NCI-H2107 treated with DMSO at 0.1 percent for 48 hours (cell line): ENCODE results near the gene NFIX.

ENCODE experiments used
- DNase-seq: peaks from one replicate; lab custom pipeline; 2025; ENCODE audit not compliant: unreplicated experiment; lab: John Stamatoyannopoulos, UW

NFIX gene

GRCh38 chr19:13034636-13035035 is 39.4 kb downstream of the NFIX start:
- DNase-seq: no peak

- no peak for DNase-seq
Observed at GRCh38 chr19:13035820-13036365, 40.6 kb downstream of the NFIX start.

DNA sequence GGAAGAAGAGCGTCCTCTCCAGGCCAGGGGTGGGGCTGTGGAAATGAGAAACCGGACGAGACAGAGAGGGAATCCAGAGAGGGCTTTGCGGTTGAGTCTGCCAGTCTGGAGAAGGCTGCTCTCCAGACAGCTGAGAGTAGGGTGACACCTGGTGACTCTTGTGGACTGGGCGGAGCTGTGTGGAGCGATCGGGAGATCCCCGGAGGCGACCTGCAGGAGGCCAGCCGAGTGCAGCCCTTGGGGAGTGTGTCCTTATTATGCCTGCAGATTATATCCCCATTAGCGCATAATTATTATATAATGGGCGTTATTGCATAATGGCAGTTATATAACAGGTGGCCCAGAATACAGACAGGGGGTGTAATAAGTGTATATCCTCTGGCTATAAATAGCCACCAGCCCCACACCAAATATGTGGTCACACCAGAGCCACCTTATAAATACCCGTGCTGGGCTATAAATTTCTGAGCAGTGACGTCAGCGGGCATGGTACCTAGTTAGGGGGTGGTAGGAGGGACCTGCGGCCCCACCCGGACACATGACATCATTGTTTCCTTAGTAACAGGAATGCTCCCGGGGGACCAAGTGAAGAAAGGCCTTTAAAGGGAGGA is 41.2 kb downstream of the NFIX start:
- peak; percentile 95 for DNase-seq

DNA sequence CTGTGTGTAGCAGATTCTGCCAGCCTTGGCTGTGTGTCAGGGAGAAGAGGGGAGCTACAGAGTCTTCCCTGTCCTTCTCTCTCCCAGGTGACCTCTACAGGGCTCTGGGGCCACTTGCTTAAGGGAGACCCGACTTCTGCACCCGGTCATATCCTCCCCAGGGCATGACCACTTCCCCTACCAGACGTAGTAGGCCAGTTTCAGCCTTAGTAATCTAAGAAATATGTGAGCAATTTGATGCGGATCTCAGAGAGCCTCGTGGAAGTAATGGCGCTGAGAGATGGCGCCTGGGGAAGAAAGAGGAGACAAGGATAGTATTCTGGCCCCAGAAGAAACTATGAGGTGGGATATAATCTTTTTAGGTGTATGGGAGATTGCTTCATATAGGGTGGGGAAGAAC is 41.9 kb downstream of the NFIX start:
- no peak for DNase-seq

- no peak for DNase-seq
Observed at GRCh38 chr19:13037731-13038130, 42.5 kb downstream of the NFIX start.

DNA sequence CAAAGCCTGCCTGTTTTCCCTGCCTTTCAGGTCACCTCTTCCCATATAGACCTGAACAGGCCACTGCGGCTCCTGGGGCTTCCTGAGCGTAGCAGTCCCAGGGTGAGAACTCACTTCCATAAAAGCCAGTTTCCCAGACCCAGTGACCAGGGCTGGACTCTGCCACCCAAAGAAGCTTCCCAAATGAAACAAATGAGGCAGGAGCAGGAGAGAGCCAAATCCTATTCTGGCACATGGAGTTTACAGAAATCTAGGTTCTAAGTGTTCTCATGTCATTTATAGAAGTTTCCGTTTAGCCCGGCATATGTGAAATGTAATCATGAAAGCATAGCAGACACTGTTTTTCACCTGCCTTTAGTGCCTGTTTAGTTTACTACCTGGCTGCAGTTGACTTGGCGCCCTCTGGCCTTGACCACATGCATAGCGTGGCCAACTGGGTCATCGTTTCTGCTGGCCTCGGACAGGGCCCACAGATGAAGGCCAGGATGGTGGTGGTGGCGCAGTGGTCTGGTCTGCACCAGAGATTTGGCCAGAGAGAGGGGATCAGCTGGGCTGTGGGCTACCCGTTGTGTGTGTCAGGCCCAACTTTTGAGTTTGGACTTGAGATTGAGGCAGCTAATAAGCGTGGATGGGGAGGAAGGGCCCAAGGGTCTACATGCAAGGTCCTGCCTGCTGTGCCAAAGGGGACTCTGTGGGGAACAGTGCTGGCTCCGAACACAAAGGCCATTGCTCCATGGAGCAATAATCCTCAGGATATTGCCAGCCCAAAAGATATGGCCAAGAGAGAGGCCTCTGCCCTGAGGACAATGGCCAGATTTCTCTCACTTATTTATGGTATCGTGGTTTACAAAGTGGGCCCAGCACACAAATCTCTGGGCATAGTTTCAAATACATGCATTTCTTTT is 43.3 kb downstream of the NFIX start:
- DNase-seq: no peak

- no peak for DNase-seq
Observed at GRCh38 chr19:13039211-13039789, 44.0 kb downstream of the NFIX start.

DNA sequence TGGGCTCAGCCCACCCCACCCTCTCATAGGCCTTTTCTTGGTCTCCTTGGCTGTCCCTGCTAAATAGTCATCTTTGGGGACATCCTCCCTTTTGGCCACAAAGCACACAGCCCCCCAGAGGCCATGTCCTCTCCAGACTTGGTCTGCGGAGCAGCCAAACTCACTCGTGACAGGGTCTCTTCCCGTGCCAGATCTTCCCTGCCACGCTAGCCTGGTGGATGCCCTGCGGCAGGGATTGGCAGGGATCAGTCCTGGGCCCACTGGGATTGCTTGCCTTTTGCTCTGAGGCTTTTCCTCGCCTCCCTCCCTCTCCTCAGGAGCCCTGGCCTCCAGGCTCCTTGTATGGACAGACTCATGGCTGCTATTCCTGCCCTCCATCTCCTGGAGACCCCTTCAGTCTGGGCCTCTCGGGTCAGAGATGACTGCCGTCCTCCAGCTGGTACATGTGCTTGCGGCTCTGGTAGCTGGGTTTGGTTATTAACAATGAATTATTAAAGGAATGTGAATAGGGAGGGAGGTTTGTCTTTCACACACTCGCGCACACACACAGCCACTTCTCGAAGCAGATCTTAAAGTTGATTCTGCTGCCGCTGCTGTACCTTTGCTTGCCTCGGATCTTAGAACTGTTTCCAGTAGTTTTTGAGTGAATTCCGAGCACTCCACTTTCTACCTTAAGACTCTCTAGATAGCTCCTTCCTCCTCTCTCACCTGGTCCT is 45.1 kb downstream of the NFIX start:
- no peak for DNase-seq

DNA sequence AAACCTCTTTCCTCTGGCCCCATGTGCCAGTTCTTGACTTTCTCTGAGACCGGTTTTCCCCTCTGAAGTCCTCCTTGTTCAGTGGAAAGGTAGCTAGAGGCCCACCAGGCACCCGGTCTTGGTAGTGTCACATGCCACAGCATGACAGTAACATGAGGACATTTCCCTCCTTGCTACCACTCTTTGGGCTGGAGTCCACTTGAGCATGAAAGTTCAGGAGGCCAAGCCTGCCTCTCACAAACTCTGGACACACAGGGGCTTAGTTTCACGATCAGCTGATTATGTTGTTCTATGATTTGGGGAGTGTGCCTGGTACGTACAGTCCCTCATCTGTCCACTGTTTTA is 45.6 kb downstream of the NFIX start:
- DNase-seq: no peak

DNA sequence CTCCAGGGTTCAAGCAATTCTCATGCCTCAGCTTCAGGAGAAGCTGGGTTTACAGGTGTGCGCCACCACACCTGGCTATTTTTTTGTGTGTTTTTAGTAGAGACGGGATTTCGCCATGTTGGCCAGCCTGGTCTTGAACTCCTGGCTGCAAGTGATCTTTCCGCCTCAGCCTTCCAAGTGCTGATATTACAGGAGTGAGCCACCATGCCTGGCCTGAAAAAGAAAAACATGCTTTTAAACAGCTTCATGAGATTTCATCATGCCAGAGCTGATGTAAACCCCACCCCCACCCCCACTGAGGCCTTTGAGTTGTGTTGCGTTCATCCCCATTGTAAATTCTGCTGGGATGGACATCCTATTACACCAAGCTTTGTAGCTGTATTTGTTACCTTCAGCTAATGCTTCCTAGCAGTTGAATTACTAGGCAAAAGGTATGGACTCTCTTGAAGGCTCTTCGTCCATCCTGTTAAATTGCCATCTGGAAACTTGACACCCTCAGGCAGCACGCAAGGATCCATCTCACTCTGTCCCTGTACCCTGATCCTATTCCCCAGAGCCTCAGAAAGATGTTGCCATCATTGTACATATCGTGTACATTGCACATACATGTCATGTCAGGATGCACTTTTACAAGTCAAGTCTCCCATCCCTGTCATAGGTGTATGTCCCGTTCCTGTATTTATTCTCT is 47.3 kb downstream of the NFIX start:
- DNase-seq: peak; percentile 18

DNA sequence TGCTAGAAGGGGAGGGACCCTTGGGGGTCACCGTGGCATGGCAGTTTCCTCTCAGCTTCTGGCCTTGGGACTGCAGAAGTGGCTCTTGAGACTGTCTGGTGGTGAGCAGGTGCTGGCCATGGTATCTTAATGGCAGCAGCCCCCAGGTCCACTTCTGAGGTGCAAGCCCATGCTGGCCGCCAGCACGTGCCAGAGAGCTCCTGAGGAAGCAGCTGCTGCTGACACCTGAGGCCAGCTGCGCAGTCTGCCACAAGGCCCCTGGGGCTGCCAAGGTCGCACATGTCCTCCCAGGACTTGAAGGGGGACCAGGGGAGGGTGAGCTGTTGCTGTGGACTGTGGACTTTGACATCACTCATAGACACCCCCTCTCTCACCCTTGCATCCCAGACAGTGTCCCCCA is 48.0 kb downstream of the NFIX start:
- DNase-seq: no peak

DNA sequence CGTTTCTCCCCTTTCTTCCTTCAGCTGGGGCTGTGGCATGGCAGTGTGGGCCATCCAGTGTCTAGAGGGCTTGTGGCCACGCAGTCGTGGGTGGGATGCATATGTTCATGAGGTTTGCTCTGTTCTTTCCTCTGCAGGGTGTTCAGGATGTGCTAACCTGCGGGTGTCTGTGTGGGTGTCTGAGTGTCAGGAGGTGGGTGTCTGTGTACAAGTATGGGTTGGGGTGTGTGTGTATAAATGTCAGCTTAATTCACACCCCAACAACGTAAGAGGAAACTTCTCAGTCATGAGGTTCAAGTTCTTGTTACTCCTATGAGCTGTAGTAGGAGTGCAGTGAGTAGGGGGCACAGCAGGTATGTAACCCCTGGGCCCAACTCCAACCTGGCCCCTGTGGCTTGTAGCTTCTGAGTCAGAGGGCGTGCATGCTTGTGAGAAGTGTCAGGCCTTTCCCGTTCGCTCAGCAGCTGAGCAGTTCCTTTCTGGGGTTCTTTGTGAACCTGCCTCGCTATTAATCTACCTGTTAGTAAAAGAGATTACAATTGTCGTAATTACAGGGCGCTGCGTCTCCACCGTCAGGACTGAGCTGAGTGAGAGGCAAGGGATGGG is 49.1 kb downstream of the NFIX start:
- DNase-seq: no peak

DNA sequence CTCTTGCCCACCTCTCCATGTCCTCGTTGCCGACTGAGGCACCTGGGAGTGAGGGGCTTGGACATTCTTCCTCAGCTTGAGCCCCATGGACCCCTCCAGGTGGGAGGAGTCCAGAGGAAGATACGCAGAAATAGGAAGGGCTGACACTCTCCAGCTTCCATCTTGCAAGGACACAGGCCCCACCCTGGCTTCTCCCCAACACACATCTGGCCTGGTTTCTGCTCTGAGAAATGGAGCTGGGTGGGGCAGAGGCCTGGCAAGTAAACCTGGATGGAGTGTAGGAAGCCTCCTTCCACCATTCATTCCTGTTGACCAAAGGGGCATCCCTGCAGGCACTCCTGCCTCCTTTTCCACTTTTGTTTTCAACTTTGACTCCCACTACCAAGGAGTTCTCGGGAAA is 50.5 kb downstream of the NFIX start:
- no peak for DNase-seq

GRCh38 chr19:13047374-13047773 is 52.1 kb downstream of the NFIX start:
- DNase-seq: no peak

DNA sequence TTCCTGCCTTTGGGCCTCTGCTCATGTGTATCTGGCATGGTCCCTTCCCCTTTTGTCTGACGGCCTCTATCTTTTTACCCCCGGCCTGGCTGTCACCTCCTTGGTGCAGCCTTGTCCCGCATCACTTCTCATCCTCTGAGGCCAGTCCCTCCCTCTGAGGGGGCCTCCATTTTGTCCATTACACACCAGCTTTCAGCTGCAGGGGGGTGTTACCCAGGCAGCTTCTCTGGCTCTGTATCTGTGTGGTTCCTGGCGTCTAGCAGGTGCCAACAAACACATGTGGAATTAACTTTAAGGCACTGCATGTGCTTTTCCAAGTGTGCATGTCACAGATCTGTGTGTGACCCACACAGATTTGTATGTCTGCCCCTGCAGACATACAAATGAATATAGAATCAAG is 55.0 kb downstream of the NFIX start:
- DNase-seq: no peak

DNA sequence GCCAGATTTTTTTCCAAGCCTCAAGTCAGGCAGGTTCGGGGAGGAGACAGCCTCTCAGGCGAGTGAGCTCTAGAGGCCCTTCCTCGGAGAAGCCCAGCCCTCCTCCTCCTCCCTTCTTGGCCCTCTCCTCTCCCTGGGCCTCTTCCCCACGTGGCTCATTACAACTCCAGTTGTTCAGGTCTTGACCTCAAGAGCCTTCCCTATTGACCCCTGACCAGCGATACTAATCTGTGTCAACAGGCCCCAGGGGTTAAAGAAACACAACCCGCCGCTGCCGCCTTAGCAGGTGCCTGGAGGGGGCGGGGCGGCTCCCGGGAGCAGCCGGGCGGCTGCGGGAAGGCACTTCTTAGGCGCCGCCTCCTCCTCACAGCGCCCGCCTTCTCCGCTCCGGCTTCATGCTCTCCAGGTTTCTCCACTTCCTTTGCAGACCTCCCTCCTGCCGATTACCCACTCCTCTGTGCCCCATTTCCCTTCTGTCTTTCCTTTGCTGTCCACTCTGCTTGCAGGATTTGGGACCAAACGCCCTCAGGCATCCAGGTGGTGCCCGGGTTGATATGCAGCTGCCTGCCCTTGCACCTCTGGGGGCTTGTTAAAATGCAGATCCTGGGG is 56.4 kb downstream of the NFIX start:
- DNase-seq: peak; percentile 51

GRCh38 chr19:13052447-13053175 is 57.3 kb downstream of the NFIX start:
- no peak for DNase-seq

DNA sequence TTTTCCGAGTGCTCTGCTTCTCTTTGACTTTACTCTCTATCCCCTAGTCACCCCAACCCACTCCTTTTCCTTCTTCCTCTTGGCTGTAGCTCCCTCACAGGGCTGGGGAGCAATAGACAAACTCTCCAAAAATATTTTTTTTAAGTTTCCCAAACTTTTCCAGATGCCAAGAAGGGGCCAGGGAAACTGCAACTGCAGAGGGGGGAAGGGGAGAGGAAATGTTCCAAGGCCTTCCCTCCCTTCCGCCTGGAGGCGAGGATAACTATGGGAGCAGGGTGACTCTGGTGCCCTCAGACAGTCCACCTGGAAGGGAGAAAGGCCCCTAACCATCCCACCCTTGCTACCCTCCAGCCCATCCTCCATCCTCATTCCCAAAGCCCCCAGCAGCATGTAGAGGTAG is 58.0 kb downstream of the NFIX start:
- DNase-seq: no peak
